HFF-Myc (cell line): Measurements from ENCODE around the gene DYNC1H1.

ENCODE experiments used
- DNase-seq: peaks from one replicate; pipeline ENCODE4 v3.0.0-alpha.2; 2011; ENCODE audit warnings: low read depth; ENCODE audit errors: extremely low read depth
- H3K4me3 ChIP-seq: replicated peaks from 2 replicates; pipeline ENCODE4 v1.5.1; 2011; ENCODE audit warnings: low read depth, mild to moderate bottlenecking, control low read depth, low read length
- TF ChIP-seq, protein P1 (sequence below): IDR thresholded peaks from 2 replicates; pipeline ENCODE4 v1.5.1; 2012; ENCODE audit warnings: mild to moderate bottlenecking, low read depth, low read length, control low read depth; ENCODE audit errors: missing control alignments

The DYNC1H1 gene

DNA sequence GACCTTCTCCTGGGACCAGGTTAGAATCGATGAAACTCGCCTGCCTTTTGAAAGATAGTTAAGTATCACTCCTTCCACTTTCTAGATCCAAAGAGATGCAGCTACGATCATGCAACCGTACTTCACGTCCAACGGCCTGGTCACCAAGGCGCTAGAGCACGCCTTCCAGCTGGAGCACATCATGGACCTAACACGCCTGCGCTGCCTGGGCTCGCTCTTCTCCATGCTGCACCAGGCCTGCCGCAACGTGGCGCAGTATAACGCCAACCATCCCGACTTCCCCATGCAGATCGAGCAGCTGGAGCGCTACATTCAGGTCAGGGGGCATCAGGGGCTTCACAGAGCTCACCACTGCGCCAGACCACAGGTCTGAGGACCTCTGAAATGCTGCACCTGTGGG lies 51.4 kb downstream of the DYNC1H1 start:
- TF ChIP-seq, protein P1, sequence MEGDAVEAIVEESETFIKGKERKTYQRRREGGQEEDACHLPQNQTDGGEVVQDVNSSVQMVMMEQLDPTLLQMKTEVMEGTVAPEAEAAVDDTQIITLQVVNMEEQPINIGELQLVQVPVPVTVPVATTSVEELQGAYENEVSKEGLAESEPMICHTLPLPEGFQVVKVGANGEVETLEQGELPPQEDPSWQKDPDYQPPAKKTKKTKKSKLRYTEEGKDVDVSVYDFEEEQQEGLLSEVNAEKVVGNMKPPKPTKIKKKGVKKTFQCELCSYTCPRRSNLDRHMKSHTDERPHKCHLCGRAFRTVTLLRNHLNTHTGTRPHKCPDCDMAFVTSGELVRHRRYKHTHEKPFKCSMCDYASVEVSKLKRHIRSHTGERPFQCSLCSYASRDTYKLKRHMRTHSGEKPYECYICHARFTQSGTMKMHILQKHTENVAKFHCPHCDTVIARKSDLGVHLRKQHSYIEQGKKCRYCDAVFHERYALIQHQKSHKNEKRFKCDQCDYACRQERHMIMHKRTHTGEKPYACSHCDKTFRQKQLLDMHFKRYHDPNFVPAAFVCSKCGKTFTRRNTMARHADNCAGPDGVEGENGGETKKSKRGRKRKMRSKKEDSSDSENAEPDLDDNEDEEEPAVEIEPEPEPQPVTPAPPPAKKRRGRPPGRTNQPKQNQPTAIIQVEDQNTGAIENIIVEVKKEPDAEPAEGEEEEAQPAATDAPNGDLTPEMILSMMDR, result no peak
- no peak for DNase-seq
- H3K4me3 ChIP-seq, result no peak overlapping the region

DNA sequence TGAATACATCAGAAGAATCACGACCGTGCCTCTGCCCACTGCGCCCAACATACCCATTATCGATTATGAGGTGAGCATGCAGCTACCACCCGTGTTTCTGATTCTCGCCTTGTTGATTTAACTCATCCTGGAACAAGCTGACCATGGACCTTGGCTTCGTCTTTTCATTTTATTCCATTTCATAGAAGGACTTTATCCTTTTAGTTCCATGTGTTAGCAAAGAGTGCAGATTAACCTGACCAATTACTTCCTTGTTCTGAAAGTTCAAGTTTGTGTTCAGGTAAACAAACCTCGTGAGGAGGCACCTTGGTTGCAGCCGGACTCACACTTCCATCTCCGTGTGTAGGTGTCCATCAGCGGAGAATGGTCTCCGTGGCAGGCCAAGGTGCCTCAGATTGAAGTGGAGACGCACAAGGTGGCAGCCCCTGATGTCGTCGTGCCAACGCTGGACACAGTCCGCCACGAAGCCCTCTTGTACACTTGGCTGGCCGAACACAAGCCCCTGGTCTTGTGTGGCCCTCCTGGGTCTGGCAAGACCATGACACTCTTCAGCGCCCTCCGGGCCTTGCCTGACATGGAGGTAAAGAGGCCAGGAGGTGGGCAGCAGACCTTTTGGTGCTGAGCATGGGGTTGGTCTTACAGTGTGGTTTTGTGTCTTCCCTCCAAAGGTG lies 52.2 kb downstream of the DYNC1H1 start:
- no peak overlapping the region for H3K4me3 ChIP-seq
- TF ChIP-seq, protein P1, result no peak
- no peak for DNase-seq

DNA sequence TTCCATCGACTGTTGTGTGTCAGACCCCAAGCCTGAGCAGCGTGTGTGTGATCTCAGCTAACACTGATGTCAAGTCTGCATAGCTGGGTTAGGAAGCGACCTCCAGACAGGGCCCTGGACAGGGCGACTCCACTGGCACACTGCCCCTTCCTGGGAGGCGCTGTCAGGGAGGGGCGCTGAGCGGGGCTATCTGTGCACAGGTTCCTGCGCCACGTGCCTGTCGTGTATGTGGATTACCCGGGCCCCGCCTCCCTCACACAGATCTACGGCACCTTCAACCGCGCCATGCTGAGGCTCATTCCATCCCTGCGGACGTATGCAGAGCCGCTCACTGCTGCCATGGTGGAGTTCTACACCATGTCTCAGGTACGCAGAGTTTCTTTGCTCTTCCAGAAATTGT lies 53.9 kb downstream of the DYNC1H1 start:
- no peak for DNase-seq
- H3K4me3 ChIP-seq, result no peak overlapping the region
- TF ChIP-seq, protein P1, result no peak

DNA sequence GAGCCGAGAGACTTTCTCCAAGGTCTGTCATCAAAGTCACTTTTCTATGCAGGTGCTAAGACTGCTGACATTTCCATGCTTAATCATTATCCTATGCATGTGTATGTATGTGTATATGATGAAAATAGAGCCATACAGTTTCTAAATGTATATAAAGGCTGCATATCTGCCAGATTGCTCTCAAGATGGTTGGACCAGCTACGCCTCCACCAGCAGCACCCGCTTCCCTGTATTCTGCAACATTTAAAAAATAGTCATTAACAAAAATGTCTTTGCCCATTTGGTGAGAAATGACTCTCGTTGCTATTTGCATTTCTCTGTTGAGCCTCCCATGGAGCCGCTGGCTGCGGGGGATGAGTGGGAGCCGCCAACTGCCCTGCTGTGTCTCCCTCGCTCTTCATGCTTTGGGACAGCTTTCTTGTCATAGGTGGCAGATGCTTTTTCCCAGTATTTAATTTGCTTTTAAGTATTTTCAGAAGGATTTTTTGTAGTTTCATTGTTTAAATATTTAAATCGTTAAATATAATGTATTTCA lies 54.7 kb downstream of the DYNC1H1 start:
- DNase-seq, result no peak
- no peak overlapping the region for H3K4me3 ChIP-seq
- TF ChIP-seq, protein P1, result no peak

DNA sequence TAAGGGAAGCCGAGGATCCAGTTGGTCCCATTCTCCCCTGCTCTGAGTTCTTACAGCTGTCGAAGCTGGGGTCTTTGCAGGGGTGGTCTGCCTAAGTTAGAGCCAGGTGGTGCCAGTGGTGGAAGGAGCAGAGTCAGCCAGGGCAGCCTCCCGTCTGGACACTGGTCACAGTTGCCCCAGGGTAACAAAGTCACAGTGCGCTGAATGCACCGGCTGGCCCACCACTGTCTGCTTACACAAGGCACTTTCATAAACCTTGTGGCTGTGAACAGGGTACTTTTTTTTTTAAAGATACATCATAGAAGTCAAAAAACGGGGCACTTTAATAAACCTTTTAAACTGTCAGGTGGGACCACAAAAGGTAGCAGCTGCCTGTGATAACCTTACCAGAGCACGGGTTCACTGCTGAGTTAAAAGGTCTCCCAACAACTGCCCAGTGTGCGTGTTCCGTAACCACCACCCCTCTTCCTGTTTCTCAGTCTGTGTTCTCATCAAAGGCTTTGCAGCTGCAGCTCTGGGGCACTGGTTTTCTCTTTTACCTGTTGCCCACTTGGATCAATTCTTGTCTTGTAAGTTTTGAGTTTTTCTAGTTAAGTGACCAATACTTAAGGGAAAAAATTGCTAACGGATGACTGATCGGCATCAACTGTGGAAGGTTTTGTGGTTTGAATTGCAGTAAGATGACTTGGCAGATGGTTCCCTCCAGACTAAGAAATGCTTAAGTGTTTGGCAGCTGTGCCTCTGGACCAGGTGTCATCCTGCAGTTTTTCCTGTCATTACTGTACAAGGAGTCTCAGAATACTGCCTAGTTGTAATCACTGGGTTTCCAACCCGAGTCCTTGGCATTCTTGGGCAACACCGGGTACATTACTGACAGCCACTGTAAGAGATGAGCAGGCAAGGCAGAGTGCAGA lies 55.9 kb downstream of the DYNC1H1 start:
- no peak overlapping the region for H3K4me3 ChIP-seq
- TF ChIP-seq, protein P1, result no peak
- DNase-seq, result no peak

DNA sequence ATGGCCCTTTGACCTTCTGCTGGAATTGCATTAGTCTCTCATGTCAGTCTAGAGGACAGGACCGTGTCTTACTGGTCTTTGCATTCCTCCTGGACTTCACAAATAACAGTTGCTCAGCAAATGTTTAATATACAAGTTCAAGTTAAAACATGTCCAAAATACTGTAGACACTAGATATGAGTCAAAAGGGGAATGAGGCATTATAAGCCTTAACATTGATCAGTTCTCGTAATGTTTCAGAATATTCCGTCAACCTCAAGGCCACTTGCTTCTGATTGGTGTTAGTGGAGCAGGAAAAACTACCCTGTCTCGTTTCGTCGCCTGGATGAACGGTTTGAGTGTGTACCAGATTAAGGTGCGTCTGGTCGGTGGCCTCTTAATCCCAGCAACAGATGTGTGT lies 62.6 kb downstream of the DYNC1H1 start:
- H3K4me3 ChIP-seq, result no peak overlapping the region
- DNase-seq, result no peak
- TF ChIP-seq, protein P1, result no peak
